ENCODE data around the gene GLYATL2. TPM values are rescaled to one million over a fixed set of nuclear protein-coding genes. Genes with fewer than 3 reads are reported as not detected.

The GLYATL2 gene
- total RNA-seq (2021) (not detected in 2 replicates), Bru-seq, nascent RNA (not detected), BruChase-seq, experiment 1, labeled RNA remaining after a 2-hour chase (not detected), BruChase-seq, experiment 2, labeled RNA remaining after a 6-hour chase (percentile 7 among the genes with signal in this experiment)
- long read RNA-seq = 0 reads

GRCh38 chr11:58844361-58845005 lies at the start of gene GLYATL2:
GLYATL2 (minus strand) TSS chr11:58844704; CDS start chr11:58839612, 5,092 bp downstream.
- Histone ChIP-seq H2AFZ (no peak within 1 kb of the TSS), H3K36me3 (ENCODE audit: low read depth) (no peaks in the 10 kb centered on the region), H3K79me2 (ENCODE audit: low read depth) (no peaks in the 10 kb centered on the region), H3K27ac (no peak within 1 kb of the TSS), H3F3A (ENCODE audit: insufficient read depth, low read depth) (no peaks in the 10 kb centered on the region), H3K4me3 (no peak within 1 kb of the TSS), H3K27me3 (ENCODE audit: insufficient read depth, low read depth) (peaks cover 3% of the 10 kb centered on the region; the same call in 1 of the 2 replicates), H3K9me2 (ENCODE audit: insufficient read depth) (no peaks in the 10 kb centered on the region), H3K4me2 (no peak within 1 kb of the TSS), H3K9me3 (ENCODE audit: insufficient read depth, low read depth) (no peaks in the 10 kb centered on the region), H4K20me1 (ENCODE audit: insufficient read depth) (no peaks in the 10 kb centered on the region), H3K4me1 (replicated peaks; ENCODE audit: insufficient read depth) (no peaks in the 10 kb centered on the region)
- intact Hi-C loops (cut with micrococcal nuclease; ENCODE audit: unreplicated experiment) = no loop called here
- no peak for TF ChIP-seq CTCF (conservative IDR thresholded peaks at IDR 0.05)
- POLR2A ChIA-PET (ENCODE audit: unreplicated experiment) = no interaction called here
- no TSS peak for BruUV-seq (replicated peaks)
- CTCF ChIA-PET = no interaction called here
- no peak for DNase-seq

GRCh38 chr11:58893899-58894298 lies 49.4 kb upstream of the GLYATL2 start:
- POLR2A ChIA-PET (ENCODE audit: unreplicated experiment) = no interaction called here
- no peaks in the 10 kb centered on the region for H3K79me2 ChIP-seq (ENCODE audit: low read depth)
- no peak for TF ChIP-seq EZH2 (IDR thresholded peaks at IDR 0.05; ENCODE audit: low read depth)
- no peak for TF ChIP-seq CTCF (conservative IDR thresholded peaks at IDR 0.05)
- CTCF ChIA-PET = no interaction called here
- H3K9me2 ChIP-seq (ENCODE audit: insufficient read depth) = 0 out of 2 replicates have a peak, but pooled peaks cover 6% of the 10 kb centered on the region
- no TSS peak for BruUV-seq (replicated peaks)
- H3K4me2 ChIP-seq = no peak overlapping the region
- H3K27me3 ChIP-seq (ENCODE audit: insufficient read depth, low read depth) = no peaks in the 10 kb centered on the region
- no peaks in the 10 kb centered on the region for H3K4me1 ChIP-seq (replicated peaks; ENCODE audit: insufficient read depth)
- H3K36me3 ChIP-seq (ENCODE audit: low read depth) = no peaks in the 10 kb centered on the region
- no peaks in the 10 kb centered on the region for H3F3A ChIP-seq (ENCODE audit: insufficient read depth, low read depth)
- intact Hi-C loops (cut with micrococcal nuclease; ENCODE audit: unreplicated experiment) = no loop called here
- no peaks in the 10 kb centered on the region for H3K9me3 ChIP-seq (ENCODE audit: insufficient read depth, low read depth)
- no peak overlapping the region for H3K27ac ChIP-seq
- no peak for DNase-seq
- no peak overlapping the region for H3K4me3 ChIP-seq
- H4K20me1 ChIP-seq (ENCODE audit: insufficient read depth) = no peaks in the 10 kb centered on the region
- H2AFZ ChIP-seq = no peak overlapping the region

- Histone ChIP-seq H3K27me3 (ENCODE audit: insufficient read depth, low read depth) (no peaks in the 10 kb centered on the region), H3K4me1 (replicated peaks; ENCODE audit: insufficient read depth) (no peaks in the 10 kb centered on the region), H3K79me2 (ENCODE audit: low read depth) (no peaks in the 10 kb centered on the region), H3K4me2 (no peak overlapping the region), H3K9me3 (ENCODE audit: insufficient read depth, low read depth) (no peaks in the 10 kb centered on the region), H4K20me1 (ENCODE audit: insufficient read depth) (no peaks in the 10 kb centered on the region), H3K4me3 (no peak overlapping the region), H3K27ac (no peak overlapping the region), H3F3A (ENCODE audit: insufficient read depth, low read depth) (no peaks in the 10 kb centered on the region), H3K9me2 (ENCODE audit: insufficient read depth) (no peaks in the 10 kb centered on the region), H3K36me3 (ENCODE audit: low read depth) (no peaks in the 10 kb centered on the region), H2AFZ (no peak overlapping the region)
- ChIA-PET CTCF (no interaction called here), POLR2A (ENCODE audit: unreplicated experiment) (no interaction called here)
- intact Hi-C loops (cut with micrococcal nuclease; ENCODE audit: unreplicated experiment) = no loop called here
- DNase-seq = no peak
- BruUV-seq (replicated peaks) = no TSS peak
- TF ChIP-seq EZH2 (IDR thresholded peaks at IDR 0.05; ENCODE audit: low read depth) = no peak
- TF ChIP-seq CTCF (conservative IDR thresholded peaks at IDR 0.05) = no peak
These were observed 44.1 kb upstream of the GLYATL2 start for GRCh38 chr11:58888579-58888978.
